A549 (cell line): ENCODE results near the gene SORD. TPM values are rescaled to one million over a fixed set of nuclear protein-coding genes. Genes with fewer than 3 reads are reported as not detected.
"Not testable (repeated sequence)": the region's sequence is repeated elsewhere in the genome, so short reads cannot be mapped to it uniquely, and the experiment has no call there.

Experiments
- ATAC-seq, 2 experiments: fragments of 200-7000 bp in 1 of 2; fragments of >200 bp in 1 of 2; cut with Nextera tagmentation in 1 of 2; cut with Tn5 transposase in 1 of 2; 3 replicates each; pipeline versions ENCODE4 v1.8.0 to v1.9.1; 2018 to 2020; ENCODE audit warnings: mild to moderate bottlenecking in 1 of 2, moderate library complexity in 1 of 2
- CTCF ChIA-PET: fragments of 300-600 bp; sonication (Branson Sonifier 250); formaldehyde crosslinking; extraction: SDS; loops from one replicate; lab custom pipeline; 2021; ENCODE audit warnings: antibody characterized with exemption, inconsistent platforms; lab: Yijun Ruan, JAX
- POLR2A ChIA-PET: fragments of 350-600 bp; formaldehyde crosslinking; extraction: SDS; loops from one replicate; lab custom pipeline; 2021; ENCODE audit warnings: antibody characterized with exemption, inconsistent platforms; lab: Yijun Ruan, JAX
- DNase-seq, 2 experiments: peaks; one replicate each; pipeline versions ENCODE4 v3.0.0 to v3.0.0-alpha.2; 2011 to 2016; ENCODE audit warnings: low read depth in 1 of 2, low spot score in 1 of 2
- FAIRE-seq: peaks from 2 replicates; lab custom pipeline; 2011; peaks lifted over from hg19 to GRCh38; lab: Jason Lieb, UNC
- H3K27ac ChIP-seq, 2 experiments: fragments of >200 bp; sonication (Bioruptor Twin); formaldehyde crosslinking; 3 replicates each; pipeline ENCODE4 v1.5.1; 2016 to 2017
- H3K4me1 ChIP-seq: fragments of >200 bp; sonication (Bioruptor Twin); formaldehyde crosslinking; 3 replicates; pipeline ENCODE4 v1.6.1; 2016
- H3K4me2 ChIP-seq: fragments of >200 bp; sonication (Bioruptor Twin); formaldehyde crosslinking; 3 replicates; pipeline ENCODE4 v1.6.1; 2016
- H3K4me3 ChIP-seq: fragments of >200 bp; sonication (Bioruptor Twin); formaldehyde crosslinking; 3 replicates; pipeline ENCODE4 v1.5.1; 2016
- H3K9me3 ChIP-seq: fragments of >200 bp; sonication (Bioruptor Twin); formaldehyde crosslinking; 3 replicates; pipeline ENCODE4 v1.6.1; 2016
- CBX8 ChIP-seq: fragments of 200-600 bp; sonication (generic); IDR thresholded peaks from 2 replicates; pipeline ENCODE4 v1.6.1; 2016
- GATA3 ChIP-seq: IDR thresholded peaks from 2 replicates; pipeline ENCODE4 v1.6.1; 2012; ENCODE audit warnings: borderline replicate concordance
- NR3C1 ChIP-seq: fragments of >200 bp; sonication (Bioruptor Twin); formaldehyde crosslinking; IDR thresholded peaks from 3 replicates; pipeline ENCODE4 v1.6.1; 2017
- RAD21 ChIP-seq, 2 experiments: fragments of >200 bp in 1 of 2; sonication (Bioruptor Twin) in 1 of 2; formaldehyde crosslinking in 1 of 2; IDR thresholded peaks in 1 of 2; conservative IDR thresholded peaks in 1 of 2; 2 replicates in 1 of 2; 3 replicates in 1 of 2; pipeline ENCODE4 v1.6.1; 2012 to 2018; ENCODE audit warnings: inconsistent platforms in 1 of 2
- RARB ChIP-seq: fragments of 250-450 bp; sonication (Bioruptor Pico); IDR thresholded peaks from 2 replicates; pipeline ENCODE4 v1.8.0; 2021; ENCODE audit warnings: mild to moderate bottlenecking, moderate library complexity
- REST ChIP-seq: fragments of 200-600 bp; sonication (generic); IDR thresholded peaks from 2 replicates; pipeline ENCODE4 v1.6.1; 2016; ENCODE audit warnings: antibody characterized with exemption, mild to moderate bottlenecking, moderate library complexity
- RNF2 ChIP-seq: fragments of 200-600 bp; sonication (generic); IDR thresholded peaks from 2 replicates; pipeline ENCODE4 v1.6.1; 2016; ENCODE audit warnings: low read depth, mild to moderate bottlenecking, antibody characterized with exemption, moderate library complexity, borderline replicate concordance
- ZFP36 ChIP-seq: fragments of 450-650 bp; IDR thresholded peaks from 2 replicates; pipeline ENCODE4 v1.6.1; 2014; ENCODE audit warnings: borderline replicate concordance; ENCODE audit not compliant: partially characterized antibody
- ZSCAN20 ChIP-seq: fragments of 250-450 bp; sonication (Bioruptor Pico); IDR thresholded peaks from 2 replicates; pipeline ENCODE4 v1.8.0; 2022; ENCODE audit warnings: mild to moderate bottlenecking, moderate library complexity
- WGBS: methylation state at CpG from one replicate; pipeline ENCODE4 v1.1.6; 2017; ENCODE audit errors: missing lambda C conversion rate; 5-methylcytosine and 5-hydroxymethylcytosine counted together
- polyA plus RNA-seq, 4 experiments: library from polyadenylated mRNA; depleted of rRNA in 3 of 4; stranded (reverse); fragments of >200 nt; fragmentation: RNase III in 1 of 4; extraction: RNeasy Plus Mini Kit Qiagen cat#74134 plus additional on column Dnase treatment in 1 of 4; gene quantifications; 2 replicates in 3 of 4; 3 replicates in 1 of 4; pipeline ENCODE4 v1.2.3, GENCODE V29; 2011 to 2017
- TF ChIP-seq, protein P1 (sequence below): IDR thresholded peaks from 2 replicates; pipeline ENCODE4 v1.6.1; 2012; ENCODE audit warnings: low read depth, borderline replicate concordance

Gene SORD
- polyA plus RNA-seq, 2 of the 4 experiments (the other 2 are of a cell fraction): 37.6 to 49.8 TPM

DNA sequence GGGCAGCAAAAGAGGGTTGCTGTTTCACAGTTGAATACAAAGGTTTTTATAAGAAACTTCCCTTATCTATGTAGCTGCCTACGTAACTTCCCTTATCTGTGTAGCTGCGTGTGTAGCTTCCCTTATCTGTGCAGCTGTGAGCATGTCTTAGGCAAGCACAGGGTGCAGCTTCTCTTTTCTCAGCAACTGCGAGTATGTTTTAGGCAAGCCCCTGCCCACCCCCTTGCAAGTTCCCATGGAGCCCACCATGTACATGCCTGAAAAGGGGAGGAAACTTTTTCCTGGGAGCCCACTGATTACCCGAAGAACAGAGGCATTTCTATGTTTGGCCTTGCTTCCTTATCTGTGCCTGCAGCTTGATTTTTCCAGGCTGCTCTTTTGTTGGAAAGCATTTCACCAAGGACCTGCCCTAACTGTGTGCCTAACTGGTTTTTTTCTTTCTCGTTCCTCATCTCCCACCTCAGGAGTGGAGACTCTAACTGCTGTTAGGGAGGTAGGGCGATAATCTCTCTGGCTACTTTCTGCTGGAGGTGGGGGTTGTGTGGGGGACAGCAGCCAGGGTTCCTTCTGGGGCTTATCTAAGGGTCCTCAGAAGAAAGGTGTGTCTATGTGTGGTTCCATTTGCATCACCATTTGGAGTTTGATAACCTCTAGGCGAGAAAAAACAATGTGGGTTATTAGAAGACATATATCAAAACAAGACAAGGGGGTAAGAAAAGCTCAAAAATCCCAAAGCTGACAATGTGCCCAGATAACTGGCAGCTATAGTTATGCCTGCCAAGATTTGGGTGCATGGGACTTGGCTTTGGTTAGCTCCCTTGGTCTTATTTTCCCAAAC, 26.0 kb downstream of the SORD start:
- ChIA-PET CTCF (no interaction called here), POLR2A (no interaction called here)
- Histone ChIP-seq H3K4me2 (no peak overlapping the region), H3K4me3 (no peak overlapping the region), H3K4me1 (no peaks in the 10 kb centered on the region), H3K27ac (no peak overlapping the region)
- ATAC-seq (no peak), FAIRE-seq (no peak), DNase-seq (no peak)
- 83% methylated on average over 7 of the region's 7 CpGs for WGBS
- TF ChIP-seq ZSCAN20: no peak
- TF ChIP-seq, all 56 proteins: peak for 0
- H3K9me3 ChIP-seq: no peaks in the 10 kb centered on the region

DNA sequence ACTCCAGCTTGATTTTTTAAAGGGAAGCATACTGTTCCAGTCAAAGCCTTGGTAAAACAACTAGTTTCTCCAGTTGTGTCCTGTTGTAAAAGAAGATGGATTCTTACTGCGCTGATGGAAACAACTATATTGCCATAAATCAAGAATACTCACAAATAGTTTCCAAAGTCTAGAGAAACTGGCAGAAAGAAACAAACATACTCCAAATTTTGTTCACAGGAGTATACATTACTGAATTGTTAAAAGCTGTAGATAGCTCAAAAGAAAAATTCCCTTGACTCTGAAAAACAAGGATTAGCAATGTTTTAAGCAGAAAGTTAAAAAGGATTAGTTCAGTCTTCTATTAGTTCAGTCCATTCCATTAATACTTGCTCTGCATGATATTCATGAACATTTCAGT, 27.6 kb downstream of the SORD start:
- DNase-seq: no peak
- Histone ChIP-seq H3K4me2 (no peak overlapping the region), H3K9me3 (no peaks in the 10 kb centered on the region), H3K27ac (no peak overlapping the region), H3K4me3 (no peak overlapping the region), H3K4me1 (no peaks in the 10 kb centered on the region)
- no peak for ATAC-seq
- POLR2A ChIA-PET: no interaction called here
- 86% methylated on average over 1 of the region's 1 CpG for WGBS
- TF ChIP-seq, protein P1, sequence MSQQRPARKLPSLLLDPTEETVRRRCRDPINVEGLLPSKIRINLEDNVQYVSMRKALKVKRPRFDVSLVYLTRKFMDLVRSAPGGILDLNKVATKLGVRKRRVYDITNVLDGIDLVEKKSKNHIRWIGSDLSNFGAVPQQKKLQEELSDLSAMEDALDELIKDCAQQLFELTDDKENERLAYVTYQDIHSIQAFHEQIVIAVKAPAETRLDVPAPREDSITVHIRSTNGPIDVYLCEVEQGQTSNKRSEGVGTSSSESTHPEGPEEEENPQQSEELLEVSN: no peak
- TF ChIP-seq RNF2 (no peak), REST (no peak), RAD21 (conservative IDR thresholded peaks at IDR 0.05 in 1 of 2, IDR thresholded peaks at IDR 0.05 in 1 of 2) (no peak), RARB (CRISPR knock-in tag) (no peak), CBX8 (no peak), NR3C1 (no peak), GATA3 (no peak)
- CTCF ChIA-PET: no interaction called here
- no peak for FAIRE-seq

DNA sequence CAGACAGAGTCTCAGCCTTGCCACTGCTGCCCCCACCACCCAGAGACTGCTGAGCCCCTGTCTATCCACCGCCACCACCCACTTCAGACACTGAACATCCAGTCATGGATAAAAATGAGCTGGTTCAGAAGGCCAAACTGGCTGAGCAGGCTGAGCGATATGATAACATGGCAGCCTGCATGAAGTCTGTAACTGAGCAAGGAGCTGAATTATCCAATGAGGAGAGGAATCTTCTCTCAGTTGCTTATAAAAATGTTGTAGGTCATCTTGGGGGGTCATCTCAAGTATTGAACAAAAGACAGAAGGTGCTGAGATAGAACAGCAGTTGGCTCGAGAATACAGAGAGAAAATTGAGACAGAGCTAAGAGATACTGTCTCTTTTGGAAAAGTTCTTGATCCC, 29.7 kb downstream of the SORD start:
- H3K27ac ChIP-seq, H3K4me2 ChIP-seq, DNase-seq, FAIRE-seq, H3K4me1 ChIP-seq, ATAC-seq, H3K4me3 ChIP-seq, H3K9me3 ChIP-seq, CTCF ChIA-PET, POLR2A ChIA-PET: not testable (repeated sequence)
- 86% methylated on average over 3 of the region's 3 CpGs for WGBS

- ATAC-seq, CTCF ChIA-PET, POLR2A ChIA-PET, H3K4me1 ChIP-seq, FAIRE-seq, H3K4me3 ChIP-seq, DNase-seq, H3K27ac ChIP-seq, H3K9me3 ChIP-seq, H3K4me2 ChIP-seq: not testable (repeated sequence)
- peak; percentile 51 for TF ChIP-seq ZFP36
- 98% methylated on average over 3 of the region's 3 CpGs for WGBS
Measured at GRCh38 chr15:45058690-45059675, 36.0 kb downstream of the SORD start.

DNA sequence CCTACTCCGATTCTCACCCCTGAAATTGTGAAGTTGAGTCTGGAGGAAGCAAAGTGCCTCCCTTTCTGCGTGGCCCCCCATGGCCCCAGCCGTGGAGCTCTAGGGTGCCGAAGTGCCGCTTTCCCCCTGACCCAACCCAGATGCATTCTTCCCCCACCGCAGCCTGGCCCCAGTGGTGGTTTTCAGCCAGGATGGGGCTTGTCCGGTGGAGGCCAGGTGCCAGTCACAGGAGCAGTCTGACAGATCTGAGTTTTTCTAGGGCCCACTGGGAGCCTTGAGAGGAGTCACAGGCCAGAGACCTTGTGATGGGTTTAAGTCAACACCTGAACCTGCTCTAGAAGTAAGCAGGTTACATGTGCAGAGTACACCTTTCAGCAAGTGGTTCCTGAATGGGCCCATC, 39.3 kb downstream of the SORD start:
- H3K4me1 ChIP-seq, FAIRE-seq, H3K4me3 ChIP-seq, H3K27ac ChIP-seq, POLR2A ChIA-PET, H3K9me3 ChIP-seq, DNase-seq, ATAC-seq, CTCF ChIA-PET, H3K4me2 ChIP-seq: not testable (repeated sequence)
- 87% methylated on average over 3 of the region's 7 CpGs for WGBS
